ENCODE data around the gene TXNRD1.

- TF ChIP-seq POLR2A (IDR thresholded peaks at IDR 0.05): no peak
- no peak for TF ChIP-seq CTCF (IDR thresholded peaks at IDR 0.05)
Observed at GRCh38 chr12:104257913-104258472, 42.4 kb downstream of the TXNRD1 start.

All from Peyer's patch (tissue), 4 donors.